K562 (cell line): ENCODE data around the gene DNM1. TPM values are rescaled to one million over a fixed set of nuclear protein-coding genes. Genes with fewer than 3 reads are reported as not detected.

ENCODE experiments used
- ATAC-seq: fragments of 200-7000 bp; cut with Tn5 transposase; 3 replicates; pipeline ENCODE4 v1.9.1; 2020; ENCODE audit warnings: moderate library complexity
- BruUV-seq: library from RNA; stranded (reverse); fragments of 400-500 nt; replicated peaks from 2 replicates; lab custom pipeline; 2021; lab: Mats Ljungman, UMichigan
- CTCF ChIA-PET: fragments of 300-600 bp; formaldehyde crosslinking; extraction: SDS; loops from one replicate; lab custom pipeline; 2021; ENCODE audit warnings: low intra/inter-chr PET ratio; lab: Yijun Ruan, JAX
- POLR2A ChIA-PET: fragments of 300-600, 350-650 bp; sonication (Branson Sonifier 250); formaldehyde crosslinking; extraction: SDS; loops from one replicate; lab custom pipeline; 2021; ENCODE audit warnings: antibody characterized with exemption, inconsistent platforms; lab: Yijun Ruan, JAX
- DNase-seq, 4 experiments: peaks; one replicate each; pipeline versions ENCODE4 v3.0.0 to v3.0.0-alpha.2; 2011 to 2018; ENCODE audit warnings: low spot score in 3 of 4, mixed read lengths in 3 of 4; ENCODE audit errors: extremely low read depth in 1 of 4
- FAIRE-seq: peaks from 2 replicates; lab custom pipeline; 2011; peaks lifted over from hg19 to GRCh38; lab: Jason Lieb, UNC
- H2AFZ ChIP-seq: 2 replicates; pipeline ENCODE4 v1.6.0; 2011; ENCODE audit warnings: low read depth, low read length, control low read depth, inconsistent platforms
- H3K27ac ChIP-seq: fragments of 200-600 bp; 3 replicates; pipeline ENCODE4 v1.8.0; 2011; ENCODE audit warnings: low read depth, mild to moderate bottlenecking, control low read depth, inconsistent platforms, low read length, moderate library complexity, mixed read lengths; ENCODE audit errors: extremely low read depth
- H3K27me3 ChIP-seq, 2 experiments: fragments of 300-600 bp in 1 of 2; 2 replicates in 1 of 2; 3 replicates in 1 of 2; pipeline versions ENCODE4 v1.6.0 to v1.8.0; 2011; ENCODE audit warnings: inconsistent platforms in 2 of 2, low read length in 2 of 2, mild to moderate bottlenecking in 1 of 2, mixed read lengths in 1 of 2, moderate library complexity in 1 of 2; ENCODE audit not compliant: control insufficient read depth in 2 of 2, insufficient read depth in 2 of 2
- H3K36me3 ChIP-seq: fragments of 300-600 bp; 3 replicates; pipeline ENCODE4 v1.8.0; 2011; ENCODE audit warnings: mild to moderate bottlenecking, low read length, inconsistent platforms; ENCODE audit not compliant: control insufficient read depth, insufficient read depth
- H3K4me1 ChIP-seq, 2 experiments: fragments of 200-600 bp in 1 of 2; replicated peaks in 1 of 2; 2 replicates in 1 of 2; 3 replicates in 1 of 2; pipeline versions ENCODE4 v1.5.1 to v1.8.0; 2011; ENCODE audit warnings: inconsistent platforms in 2 of 2, low read length in 2 of 2, mild to moderate bottlenecking in 1 of 2, mixed read lengths in 1 of 2, moderate library complexity in 1 of 2; ENCODE audit not compliant: control insufficient read depth in 2 of 2, insufficient read depth in 2 of 2
- H3K4me2 ChIP-seq: 2 replicates; pipeline ENCODE4 v1.6.1; 2011; ENCODE audit warnings: low read length, control low read depth, inconsistent platforms, mixed read lengths; ENCODE audit not compliant: insufficient read depth
- H3K4me3 ChIP-seq: fragments of 200-600 bp; sonication (generic), shearing (Covaris generic); 2 replicates; pipeline ENCODE4 v1.5.1; 2016; ENCODE audit warnings: control low read depth, inconsistent platforms
- H3K79me2 ChIP-seq: fragments of 200-600 bp; 3 replicates; pipeline ENCODE4 v1.8.0; 2011; ENCODE audit warnings: low read length, inconsistent platforms; ENCODE audit not compliant: control insufficient read depth, insufficient read depth
- H3K9ac ChIP-seq, 2 experiments: 2 replicates each; pipeline versions ENCODE4 v1.6.0 to v1.6.1; 2011; ENCODE audit warnings: low read depth in 2 of 2, low read length in 2 of 2, control low read depth in 1 of 2, inconsistent platforms in 1 of 2, mild to moderate bottlenecking in 1 of 2, mixed read lengths in 1 of 2; ENCODE audit not compliant: insufficient read depth in 1 of 2
- H3K9me1 ChIP-seq: one replicate; pipeline ENCODE4 v1.6.0; 2011; ENCODE audit warnings: inconsistent platforms, mild to moderate bottlenecking, low read length, moderate library complexity; ENCODE audit not compliant: control insufficient read depth, insufficient read depth
- H3K9me3 ChIP-seq: replicated peaks from 2 replicates; pipeline ENCODE4 v1.5.1; 2011; ENCODE audit warnings: low read depth, low read length, inconsistent platforms; ENCODE audit not compliant: control insufficient read depth, insufficient read depth
- H4K20me1 ChIP-seq: replicated peaks from 2 replicates; pipeline ENCODE4 v1.6.1; 2011; ENCODE audit warnings: low read length, inconsistent platforms, mixed read lengths; ENCODE audit not compliant: control insufficient read depth, insufficient read depth
- CREB1 ChIP-seq, 2 experiments: sonication (generic) in 1 of 2; formaldehyde crosslinking in 1 of 2; IDR thresholded peaks; 2 replicates each; pipeline versions ENCODE4 v1.6.1 to v1.8.0; 2012 to 2022; ENCODE audit warnings: inconsistent platforms in 1 of 2, mild to moderate bottlenecking in 1 of 2, missing genetic modification reagents in 1 of 2, moderate library complexity in 1 of 2
- DLX4 ChIP-seq: fragments of 250-450 bp; sonication (Bioruptor Pico); IDR thresholded peaks from 2 replicates; pipeline ENCODE4 v1.6.1; 2021; ENCODE audit warnings: mild to moderate bottlenecking
- E2F6 ChIP-seq, 2 experiments: IDR thresholded peaks; 2 replicates each; pipeline ENCODE4 v1.6.1; 2011; ENCODE audit warnings: borderline replicate concordance in 1 of 2, control low read depth in 1 of 2, low read depth in 1 of 2, low read length in 1 of 2, mild to moderate bottlenecking in 1 of 2, mixed read lengths in 1 of 2, moderate library complexity in 1 of 2; ENCODE audit not compliant: insufficient read depth in 1 of 2, insufficient read length in 1 of 2, poor library complexity in 1 of 2, severe bottlenecking in 1 of 2; ENCODE audit errors: extremely low read depth in 1 of 2
- E2F8 ChIP-seq: fragments of 450-650 bp; IDR thresholded peaks from 2 replicates; pipeline ENCODE4 v1.7.1; 2018; ENCODE audit warnings: mild to moderate bottlenecking, low read depth; ENCODE audit not compliant: partially characterized antibody
- EP300 ChIP-seq: IDR thresholded peaks from 2 replicates; pipeline ENCODE4 v1.6.1; 2012; ENCODE audit warnings: low read length, improper control_type of control experiment
- GATAD2B ChIP-seq: fragments of 450-650 bp; IDR thresholded peaks from 2 replicates; pipeline ENCODE4 v1.6.1; 2017; ENCODE audit warnings: mild to moderate bottlenecking, borderline replicate concordance
- MCM5 ChIP-seq: fragments of 450-650 bp; IDR thresholded peaks from 2 replicates; pipeline ENCODE4 v1.6.1; 2016; ENCODE audit warnings: low read depth
- NFRKB ChIP-seq: fragments of 450-650 bp; IDR thresholded peaks from 2 replicates; pipeline ENCODE4 v1.6.1; 2016; ENCODE audit warnings: low read depth
- PHTF2 ChIP-seq: fragments of 250-450 bp; sonication (Bioruptor Pico); IDR thresholded peaks from 2 replicates; pipeline ENCODE4 v1.5.0; 2021; ENCODE audit warnings: mild to moderate bottlenecking
- RBM15 ChIP-seq: fragments of 200-400 bp; formaldehyde crosslinking; IDR thresholded peaks from 2 replicates; pipeline ENCODE4 v1.6.1; 2018; ENCODE audit warnings: mild to moderate bottlenecking, low read length, moderate library complexity; ENCODE audit not compliant: insufficient read depth
- ZMIZ1 ChIP-seq, 2 experiments: fragments of 150-350 bp in 1 of 2; IDR thresholded peaks; 2 replicates each; pipeline ENCODE4 v1.6.1; 2012 to 2016; ENCODE audit warnings: low read depth in 2 of 2, low read length in 2 of 2, mild to moderate bottlenecking in 1 of 2, moderate library complexity in 1 of 2
- ZNF785 ChIP-seq: fragments of 250-450 bp; sonication (Bioruptor Pico); IDR thresholded peaks from 2 replicates; pipeline ENCODE4 v1.4.0; 2020; ENCODE audit warnings: mild to moderate bottlenecking
- WGBS: fragments of 100-300 bp; shearing (Covaris generic); methylation state at CpG from one replicate; pipeline ENCODE4 v1.1.6; 2016; ENCODE audit warnings: low coverage, mixed read lengths; ENCODE audit not compliant: insufficient coverage; ENCODE audit errors: missing lambda C conversion rate; 5-methylcytosine and 5-hydroxymethylcytosine counted together
- in situ Hi-C: fragments of 300-500 bp; cut with MboI; formaldehyde crosslinking; loops from 4 replicates; pipeline ENCODE4 v1.15.0; 2018; ENCODE audit warnings: inconsistent platforms, mixed read lengths
- intact Hi-C: fragments of 100-400 bp; cut with micrococcal nuclease; formaldehyde crosslinking; loops from 2 replicates; pipeline ENCODE4 v1.14.2; 2022
- polyA plus RNA-seq, 8 experiments: library from polyadenylated mRNA; depleted of rRNA in 4 of 8; stranded (reverse) in 5 of 8; unstranded in 3 of 8; fragments of >200 nt; fragmentation: Nextera tagmentation in 2 of 8; fragmentation: Illumina TruSeq in 1 of 8; extraction: Ambion mirVana in 2 of 8; extraction: Trizol in 1 of 8; gene quantifications; 2 replicates each; pipeline versions ENCODE4 v1.2.1 to v1.2.3, GENCODE V29; 2011 to 2014; ENCODE audit warnings: inconsistent platforms in 1 of 8, missing spikeins in 1 of 8
- total RNA-seq, 7 experiments: library from RNA; depleted of rRNA in 6 of 7; stranded (reverse); fragments of >200 nt in 6 of 7; fragmentation: Illumina TruSeq in 2 of 7; extraction: Trizol in 2 of 7; gene quantifications; 2 replicates each; pipeline versions ENCODE4 v1.2.1 to v1.2.3, GENCODE V29; 2011 to 2021; ENCODE audit warnings: low replicate concordance in 1 of 7

DNM1 gene
- total and polyA plus RNA-seq, 9 of the 15 experiments (the other 6 are each of a cell fraction or from before 2014, with no cell fraction given): 0.39 to 23.1 (median 9.1) TPM

GRCh38 chr9:128216781-128217553 lies 13.8 kb downstream of the DNM1 start:
- CTCF ChIA-PET: no interaction called here
- intact Hi-C loops: loop anchor here (10.0 kb wide), 1 partner anchor 128 kb away; the partner anchor contains the start of gene SLC27A4
- BruUV-seq: no TSS peak
- no peak for TF ChIP-seq EP300
- TF ChIP-seq E2F6 (IDR thresholded peaks at IDR 0.05; ENCODE audit: borderline replicate concordance in 1 of 2, extremely low read depth in 1 of 2, insufficient read depth in 1 of 2, insufficient read length in 1 of 2, low read depth in 1 of 2, low read length in 1 of 2, poor library complexity in 1 of 2, severe bottlenecking in 1 of 2): no peak
- TF ChIP-seq E2F8: no peak
- no peak for TF ChIP-seq ZMIZ1 (IDR thresholded peaks at IDR 0.05; ENCODE audit: low read depth in 2 of 2, low read length in 2 of 2)
- TF ChIP-seq CREB1 (IDR thresholded peaks at IDR 0.05): no peak
- no peak for TF ChIP-seq CREB1 (CRISPR knock-in tag; IDR thresholded peaks at IDR 0.05)
- TF ChIP-seq GATAD2B: no peak
- TF ChIP-seq PHTF2: no peak
- no peak for TF ChIP-seq DLX4 (CRISPR knock-in tag)
- no peak for TF ChIP-seq MCM5
- no peak for TF ChIP-seq RBM15
- TF ChIP-seq ZNF785 (CRISPR knock-in tag): no peak
- TF ChIP-seq NFRKB: no peak

More at GRCh38 chr9:128216781-128217553, 13.8 kb downstream of the DNM1 start:
- DNase-seq: no peak
- FAIRE-seq: no peak
- no peaks in the 10 kb centered on the region for H3K79me2 ChIP-seq
- peaks cover 5% of the 10 kb centered on the region; the same call in 1 of the 2 replicates for H4K20me1 ChIP-seq
- no peak for ATAC-seq
- in situ Hi-C loops: loop anchor here (10.0 kb wide), 1 partner anchor 1458 kb away; no protein-coding TSS in a partner anchor
- H2AFZ ChIP-seq: no peak overlapping the region
- no peaks in the 10 kb centered on the region for H3K9me3 ChIP-seq
- H3K27me3 ChIP-seq: no peaks in the 10 kb centered on the region
- no peak overlapping the region for H3K4me2 ChIP-seq
- POLR2A ChIA-PET: interaction anchor here (0.6 to 3.3 kb wide), 15 partner anchors 7 to 78 kb away, joined by 3 to 33 read pairs (median 5); no protein-coding TSS in a partner anchor
- WGBS: 70% methylated on average over 16 of the region's 16 CpGs
- H3K4me1 ChIP-seq: peaks cover 17 to 49% of the 10 kb centered on the region in 2 experiments
- H3K4me3 ChIP-seq: no peak overlapping the region
- peak overlapping the region in 1 of 2 experiments; percentile 20; a peak in 1 of 4 replicates for H3K9ac ChIP-seq
- H3K36me3 ChIP-seq: no peaks in the 10 kb centered on the region
- H3K27ac ChIP-seq: no peak overlapping the region
- H3K9me1 ChIP-seq: peaks cover 5% of the 10 kb centered on the region
